Upper lobe of left lung (tissue), 6 donors: ENCODE measurements around the gene ZKSCAN8. TPM values are rescaled to one million over a fixed set of nuclear protein-coding genes. Genes with fewer than 3 reads are reported as not detected.

Experiments
- ATAC-seq, 2 donors: fragments of 200-7000 bp; cut with Tn5 transposase; one replicate each; pipeline ENCODE4 v1.9.1; 2022; ENCODE audit warnings: mild to moderate bottlenecking in 2 of 2, moderate library complexity in 2 of 2; ENCODE audit not compliant: low FRiP score in 2 of 2
- DNase-seq, 2 donors: peaks; one replicate each; pipeline ENCODE4 v3.0.0-alpha.2; 2019 to 2020
- H3K27ac ChIP-seq, 4 donors: fragments of 200-600 bp; sonication (generic); one replicate each; pipeline ENCODE4 v1.5.1; 2016 to 2019
- H3K27me3 ChIP-seq, 4 donors: fragments of 200-600 bp; sonication (generic); one replicate each; pipeline ENCODE4 v1.5.1; 2017 to 2019
- H3K36me3 ChIP-seq, 4 donors: fragments of 200-600 bp; sonication (generic); one replicate each; pipeline ENCODE4 v1.5.1; 2016 to 2019
- H3K4me1 ChIP-seq, 4 donors: fragments of 200-600 bp; sonication (generic); one replicate each; pipeline ENCODE4 v1.5.1; 2018 to 2019
- H3K4me3 ChIP-seq, 4 donors: fragments of 200-600 bp; sonication (generic); one replicate each; pipeline ENCODE4 v1.5.1; 2017 to 2019; ENCODE audit warnings: mild to moderate bottlenecking in 2 of 4, moderate library complexity in 1 of 4
- H3K9me3 ChIP-seq, 4 donors: fragments of 200-600 bp; sonication (generic); one replicate each; pipeline ENCODE4 v1.5.1; 2018 to 2019
- CTCF ChIP-seq, 6 experiments: fragments of 450-650 bp in 4 of 6; fragments of 200-600 bp in 2 of 6; sonication (generic) in 2 of 6; IDR thresholded peaks; one replicate each; pipeline ENCODE4 v1.5.1; 2016 to 2019; ENCODE audit warnings: antibody characterized with exemption in 6 of 6
- EP300 ChIP-seq, 4 donors: sonication (generic); formaldehyde crosslinking; IDR thresholded peaks; one replicate each; pipeline ENCODE4 v1.5.1; 2017; ENCODE audit warnings: antibody characterized with exemption in 4 of 4, control low read depth in 2 of 4
- POLR2A ChIP-seq, 4 donors: fragments of 450-650 bp; IDR thresholded peaks; one replicate each; pipeline ENCODE4 v1.5.1; 2016 to 2017; ENCODE audit warnings: antibody characterized with exemption in 4 of 4, mild to moderate bottlenecking in 2 of 4
- POLR2AphosphoS5 ChIP-seq, 2 donors: sonication (generic); formaldehyde crosslinking; IDR thresholded peaks; one replicate each; pipeline ENCODE4 v1.5.1; 2017; ENCODE audit warnings: antibody characterized with exemption in 2 of 2
- WGBS, 2 donors: methylation state at CpG; one replicate each; pipeline ENCODE4 v1.1.5; 2017 to 2018; 5-methylcytosine and 5-hydroxymethylcytosine counted together
- total RNA-seq, 6 donors: library from RNA; depleted of rRNA in 4 of 6; stranded (reverse); fragments of >200 nt in 4 of 6; gene quantifications; one replicate each; pipeline versions ENCODE4 v1.1.0 to v1.2.1, GENCODE V29; 2016 to 2021
- donor health status: DM: no; HTN: no; CAD: no; lungs with moderate emphysema.
- donor health status: DM: no; HTN: yes; CAD: no; lungs with severe emphysema.

The ZKSCAN8 gene
- total RNA-seq, 6 donors from 2014 or later: 11.7 to 24.9 (median 16.8) TPM

- Histone ChIP-seq H3K4me3 (no peak overlapping the region), H3K36me3 (peaks cover 22 to 98% (median 72%) of the 10 kb centered on the region in 4 donors), H3K27ac (no peak overlapping the region), H3K27me3 (no peaks in the 10 kb centered on the region), H3K4me1 (no peaks in the 10 kb centered on the region), H3K9me3 (no peaks in the 10 kb centered on the region)
- WGBS, 2 donors: 95% methylated on average over 2 of the region's 2 CpGs
- TF ChIP-seq EP300 (IDR thresholded peaks at IDR 0.05) (no peak), POLR2A (IDR thresholded peaks at IDR 0.05) (no peak), CTCF (IDR thresholded peaks at IDR 0.05) (no peak), POLR2AphosphoS5 (IDR thresholded peaks at IDR 0.05) (no peak)
- no peak for DNase-seq
- no peak for ATAC-seq
These were observed 10.8 kb downstream of the ZKSCAN8 start for GRCh38 chr6:28152531-28152930.

GRCh38 chr6:28153546-28153945, 11.9 kb downstream of the ZKSCAN8 start:
- ATAC-seq (no peak), DNase-seq (no peak)
- Histone ChIP-seq H3K27ac (no peak overlapping the region), H3K4me1 (no peaks in the 10 kb centered on the region), H3K9me3 (no peaks in the 10 kb centered on the region), H3K27me3 (no peaks in the 10 kb centered on the region), H3K36me3 (peaks cover 22 to 96% (median 68%) of the 10 kb centered on the region in 4 donors), H3K4me3 (no peak overlapping the region)
- 86 to 92% methylated on average over 1 of the region's 1 CpG for WGBS, 2 donors
- TF ChIP-seq CTCF (IDR thresholded peaks at IDR 0.05): no peak
- TF ChIP-seq EP300 (IDR thresholded peaks at IDR 0.05): no peak
- no peak for TF ChIP-seq POLR2AphosphoS5 (IDR thresholded peaks at IDR 0.05)
- TF ChIP-seq POLR2A (IDR thresholded peaks at IDR 0.05): no peak

- no peak overlapping the region for H3K4me3 ChIP-seq
- ATAC-seq (no peak), DNase-seq (no peak)
- no peaks in the 10 kb centered on the region for H3K4me1 ChIP-seq
- peaks cover 22 to 94% (median 61%) of the 10 kb centered on the region in 4 donors for H3K36me3 ChIP-seq
- TF ChIP-seq CTCF (IDR thresholded peaks at IDR 0.05): no peak
- no peak overlapping the region for H3K27ac ChIP-seq
- H3K27me3 ChIP-seq: no peaks in the 10 kb centered on the region
- no peaks in the 10 kb centered on the region for H3K9me3 ChIP-seq
These were observed 12.7 kb downstream of the ZKSCAN8 start for GRCh38 chr6:28154357-28154756.

- WGBS, 2 donors: 89 to 99% methylated on average over 3 of the region's 3 CpGs
- Histone ChIP-seq H3K4me1 (peaks cover 3 to 12% (median 5%) of the 10 kb centered on the region in 4 donors), H3K36me3 (peaks cover 4 to 54% (median 28%) of the 10 kb centered on the region in 4 donors), H3K27ac (no peak overlapping the region), H3K4me3 (no peak overlapping the region), H3K27me3 (no peaks in the 10 kb centered on the region), H3K9me3 (no peaks in the 10 kb centered on the region)
- DNase-seq (no peak), ATAC-seq (no peak)
- TF ChIP-seq EP300 (IDR thresholded peaks at IDR 0.05) (no peak), POLR2A (IDR thresholded peaks at IDR 0.05) (no peak), POLR2AphosphoS5 (IDR thresholded peaks at IDR 0.05) (no peak), CTCF (IDR thresholded peaks at IDR 0.05) (no peak)
These were observed 16.6 kb downstream of the ZKSCAN8 start for GRCh38 chr6:28158318-28158717.

GRCh38 chr6:28159029-28159607, 17.4 kb downstream of the ZKSCAN8 start:
- no peak for TF ChIP-seq CTCF (IDR thresholded peaks at IDR 0.05)
- TF ChIP-seq POLR2A (IDR thresholded peaks at IDR 0.05): no peak
- TF ChIP-seq EP300 (IDR thresholded peaks at IDR 0.05): no peak
- no peak for TF ChIP-seq POLR2AphosphoS5 (IDR thresholded peaks at IDR 0.05)
- 96 to 98% methylated on average over 4 of the region's 4 CpGs for WGBS, 2 donors
- DNase-seq: no peak
- no peak overlapping the region for H3K4me3 ChIP-seq
- peaks cover 3 to 12% (median 5%) of the 10 kb centered on the region in 4 donors for H3K4me1 ChIP-seq
- no peaks in the 10 kb centered on the region for H3K9me3 ChIP-seq
- no peak overlapping the region for H3K27ac ChIP-seq
- ATAC-seq: no peak
- no peaks in the 10 kb centered on the region for H3K27me3 ChIP-seq
- peaks cover 0 to 46% (median 20%) of the 10 kb centered on the region in 4 donors for H3K36me3 ChIP-seq
